ENCODE results near the gene MVB12A. TPM values are rescaled to one million over a fixed set of nuclear protein-coding genes. Genes with fewer than 3 reads are reported as not detected.

Gene MVB12A
- total RNA-seq, 1 donor from 2014 or later, result 36.3 TPM

DNA sequence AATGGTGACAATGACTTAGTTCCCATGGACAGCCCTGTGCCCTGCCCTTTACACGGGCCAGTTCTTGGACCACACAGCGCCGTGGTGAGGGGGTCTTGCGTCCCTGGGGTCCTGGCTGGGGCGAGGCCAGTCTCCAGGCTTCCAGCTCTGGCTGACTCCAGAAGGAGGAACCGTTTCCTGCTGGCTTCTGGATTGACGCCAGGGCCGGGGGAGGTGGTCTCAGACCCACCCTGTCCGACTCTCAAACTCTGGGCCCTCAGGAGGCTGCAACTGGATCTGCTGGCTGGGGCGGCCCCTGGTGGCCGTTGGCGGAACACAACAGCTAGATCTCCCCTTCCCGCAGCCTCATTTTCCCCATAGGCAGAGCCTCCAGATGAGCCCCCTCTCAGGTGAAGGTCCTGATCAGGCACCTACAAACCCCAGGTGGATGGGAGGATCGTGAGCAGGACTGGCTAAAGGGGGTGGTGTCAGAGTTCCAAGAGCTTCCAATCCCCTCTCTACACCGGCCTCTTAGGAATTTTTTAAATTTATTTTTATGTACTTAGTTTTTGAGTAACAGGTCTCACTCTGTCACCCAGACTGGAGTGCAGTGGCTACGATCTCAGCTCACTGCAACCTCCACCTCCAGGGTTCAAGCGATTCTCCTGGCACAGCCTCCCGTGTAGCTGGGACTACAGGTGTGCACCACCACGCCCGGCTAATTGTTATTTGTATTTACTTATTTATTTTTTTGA lies 33.8 kb upstream of the MVB12A start:
- H3K36me3 ChIP-seq, result no peaks in the 10 kb centered on the region
- peak; percentile 82 for ATAC-seq
- intact Hi-C loops (cut with DNase I), result loop anchor here (5.0 kb wide), 1 partner anchor 39 kb away; no protein-coding TSS in a partner anchor
- no peaks in the 10 kb centered on the region for H3K9me3 ChIP-seq
- no peaks in the 10 kb centered on the region for H3K27me3 ChIP-seq
- H3K27ac ChIP-seq, result no peak overlapping the region
- TF ChIP-seq CTCF (IDR thresholded peaks at IDR 0.05), result peak; percentile 88
- peaks cover 10% of the 10 kb centered on the region for H3K4me1 ChIP-seq
- no peak overlapping the region for H3K4me3 ChIP-seq
- DNase-seq, result peak; percentile 83

- H3K4me3 ChIP-seq, result no peak overlapping the region
- intact Hi-C loops (cut with DNase I), result loop anchor here (5.0 kb wide), 1 partner anchor 42 kb away; no protein-coding TSS in a partner anchor
- no peak overlapping the region for H3K27ac ChIP-seq
- H3K36me3 ChIP-seq, result no peaks in the 10 kb centered on the region
- DNase-seq (no peak), ATAC-seq (no peak)
- H3K9me3 ChIP-seq, result no peaks in the 10 kb centered on the region
- H3K4me1 ChIP-seq, result peaks cover 7% of the 10 kb centered on the region
- peaks cover 2% of the 10 kb centered on the region for H3K27me3 ChIP-seq
- TF ChIP-seq CTCF (IDR thresholded peaks at IDR 0.05), result no peak
Observed at GRCh38 chr19:17389288-17389687, 30.6 kb upstream of the MVB12A start.

GRCh38 chr19:17389957-17390664 lies 29.7 kb upstream of the MVB12A start:
- peaks cover 5% of the 10 kb centered on the region for H3K27me3 ChIP-seq
- intact Hi-C loops (cut with DNase I), result loop anchor here (5.0 to 10.0 kb wide), 2 partner anchors 43 to 65 kb away; no protein-coding TSS in a partner anchor
- H3K4me3 ChIP-seq, result peak overlapping the region; percentile 51
- H3K27ac ChIP-seq, result no peak overlapping the region
- no peaks in the 10 kb centered on the region for H3K9me3 ChIP-seq
- ATAC-seq (no peak), DNase-seq (no peak)
- H3K36me3 ChIP-seq, result no peaks in the 10 kb centered on the region
- no peak for TF ChIP-seq CTCF (IDR thresholded peaks at IDR 0.05)
- peaks cover 12% of the 10 kb centered on the region for H3K4me1 ChIP-seq

GRCh38 chr19:17390665-17391370 lies 29.0 kb upstream of the MVB12A start:
- DNase-seq (peak; percentile 96), ATAC-seq (peak; percentile 98)
- Histone ChIP-seq H3K27ac (peak overlapping the region; percentile 47), H3K9me3 (no peaks in the 10 kb centered on the region), H3K27me3 (peaks cover 5% of the 10 kb centered on the region), H3K4me1 (peaks cover 12% of the 10 kb centered on the region), H3K36me3 (no peaks in the 10 kb centered on the region), H3K4me3 (peak overlapping the region; percentile 51)
- intact Hi-C loops (cut with DNase I), result loop anchor here (10.0 kb wide), 1 partner anchor 64 kb away; no protein-coding TSS in a partner anchor
- TF ChIP-seq CTCF (IDR thresholded peaks at IDR 0.05), result peak; percentile 68

GRCh38 chr19:17391371-17392151 lies 28.3 kb upstream of the MVB12A start:
- H3K27ac ChIP-seq, result no peak overlapping the region
- H3K4me3 ChIP-seq, result peak overlapping the region; percentile 51
- H3K4me1 ChIP-seq, result peaks cover 12% of the 10 kb centered on the region
- intact Hi-C loops (cut with DNase I), result loop anchor here (10.0 kb wide), 1 partner anchor 63 kb away; no protein-coding TSS in a partner anchor
- H3K36me3 ChIP-seq, result no peaks in the 10 kb centered on the region
- ATAC-seq (no peak), DNase-seq (no peak)
- no peak for TF ChIP-seq CTCF (IDR thresholded peaks at IDR 0.05)
- peaks cover 5% of the 10 kb centered on the region for H3K27me3 ChIP-seq
- no peaks in the 10 kb centered on the region for H3K9me3 ChIP-seq

Data from upper lobe of right lung (tissue), 1 donor.